Body of pancreas (tissue), 4 donors: ENCODE data around the gene CEACAM8. TPM values are rescaled to one million over a fixed set of nuclear protein-coding genes. Genes with fewer than 3 reads are reported as not detected.

ENCODE experiments used
- ATAC-seq: fragments of 150-250 bp; one replicate; pipeline ENCODE4 v1.9.1; 2016
- DNase-seq, 4 donors: peaks; one replicate each; pipeline ENCODE4 v3.0.0-alpha.2; 2019
- H3K27ac ChIP-seq, 4 donors: fragments of 200-600 bp; sonication (generic); 1 replicate in 3 of 4; 2 replicates in 1 of 4; pipeline versions ENCODE4 v1.5.1 to v1.6.1; 2016 to 2019; ENCODE audit warnings: mild to moderate bottlenecking in 1 of 4, mixed read lengths in 1 of 4, moderate library complexity in 1 of 4
- H3K27me3 ChIP-seq, 2 donors: fragments of 200-600 bp; sonication (generic); one replicate each; pipeline ENCODE4 v1.6.0; 2016; ENCODE audit warnings: mild to moderate bottlenecking in 1 of 2
- H3K36me3 ChIP-seq, 2 donors: fragments of 200-600 bp; sonication (generic); replicated peaks in 1 of 2; 2 replicates each; pipeline ENCODE4 v1.5.1; 2016; ENCODE audit warnings: low read depth in 2 of 2; ENCODE audit not compliant: insufficient read depth in 1 of 2
- H3K4me1 ChIP-seq: fragments of 200-600 bp; sonication (generic); one replicate; pipeline ENCODE4 v1.6.0; 2016
- H3K4me3 ChIP-seq, 2 donors: fragments of 200-600 bp; sonication (generic); 1 replicate in 1 of 2; 2 replicates in 1 of 2; pipeline ENCODE4 v1.5.1; 2016 to 2019
- H3K9me3 ChIP-seq, 3 donors: fragments of 200-600 bp; sonication (generic); 1 replicate in 2 of 3; 2 replicates in 1 of 3; pipeline ENCODE4 v1.5.1; 2016
- POLR2A ChIP-seq, 3 donors: fragments of 450-650 bp; IDR thresholded peaks; one replicate each; pipeline ENCODE4 v1.6.1; 2016; ENCODE audit warnings: antibody characterized with exemption in 3 of 3, mild to moderate bottlenecking in 2 of 3
- WGBS, 2 donors: methylation state at CpG; one replicate each; pipeline ENCODE4 v1.1.5; 2017; 5-methylcytosine and 5-hydroxymethylcytosine counted together
- intact Hi-C: fragments of 100-400 bp; cut with DNase I; formaldehyde crosslinking; loops from one replicate; pipeline ENCODE4 v1.15.1; 2023
- total RNA-seq, 2 donors: library from RNA; depleted of rRNA; stranded (reverse); fragments of >200 nt; gene quantifications; one replicate each; pipeline ENCODE4 v1.1.0, GENCODE V29; 2016
- TF ChIP-seq, protein P1 (sequence below), 7 experiments: fragments of 450-650 bp in 4 of 7; fragments of 200-600 bp in 3 of 7; sonication (generic) in 3 of 7; IDR thresholded peaks; one replicate each; pipeline ENCODE4 v1.5.1; 2016 to 2019; ENCODE audit warnings: antibody characterized with exemption in 7 of 7

CEACAM8 gene
- total RNA-seq, 2 donors from 2014 or later, result not detected

DNA sequence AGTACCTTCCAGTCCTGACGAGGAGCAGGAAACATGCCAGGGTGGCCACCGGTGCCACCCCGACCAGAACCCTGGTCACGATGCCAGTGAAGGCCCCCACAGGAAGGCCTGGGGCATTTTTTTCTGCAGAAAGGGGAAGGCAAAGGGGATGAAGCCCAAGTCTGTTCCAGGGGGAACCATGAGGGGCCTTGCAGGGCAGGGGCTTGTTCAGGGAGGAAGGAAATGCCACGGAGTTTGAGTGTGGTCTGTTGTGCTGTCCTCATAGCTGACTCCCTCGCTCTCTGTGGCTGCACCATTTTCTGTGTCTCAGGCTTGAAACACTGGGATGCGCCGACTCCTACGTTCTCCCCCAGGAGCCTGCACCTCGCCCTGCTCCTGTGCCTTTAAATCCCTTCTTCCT lies 38.9 kb downstream of the CEACAM8 start:
- Histone ChIP-seq H3K4me1 (no peaks in the 10 kb centered on the region), H3K36me3 (no peaks in the 10 kb centered on the region), H3K4me3 (no peak overlapping the region), H3K27ac (no peak overlapping the region), H3K27me3 (no peaks in the 10 kb centered on the region), H3K9me3 (no peaks in the 10 kb centered on the region)
- no peak for TF ChIP-seq POLR2A (IDR thresholded peaks at IDR 0.05)
- TF ChIP-seq, protein P1, sequence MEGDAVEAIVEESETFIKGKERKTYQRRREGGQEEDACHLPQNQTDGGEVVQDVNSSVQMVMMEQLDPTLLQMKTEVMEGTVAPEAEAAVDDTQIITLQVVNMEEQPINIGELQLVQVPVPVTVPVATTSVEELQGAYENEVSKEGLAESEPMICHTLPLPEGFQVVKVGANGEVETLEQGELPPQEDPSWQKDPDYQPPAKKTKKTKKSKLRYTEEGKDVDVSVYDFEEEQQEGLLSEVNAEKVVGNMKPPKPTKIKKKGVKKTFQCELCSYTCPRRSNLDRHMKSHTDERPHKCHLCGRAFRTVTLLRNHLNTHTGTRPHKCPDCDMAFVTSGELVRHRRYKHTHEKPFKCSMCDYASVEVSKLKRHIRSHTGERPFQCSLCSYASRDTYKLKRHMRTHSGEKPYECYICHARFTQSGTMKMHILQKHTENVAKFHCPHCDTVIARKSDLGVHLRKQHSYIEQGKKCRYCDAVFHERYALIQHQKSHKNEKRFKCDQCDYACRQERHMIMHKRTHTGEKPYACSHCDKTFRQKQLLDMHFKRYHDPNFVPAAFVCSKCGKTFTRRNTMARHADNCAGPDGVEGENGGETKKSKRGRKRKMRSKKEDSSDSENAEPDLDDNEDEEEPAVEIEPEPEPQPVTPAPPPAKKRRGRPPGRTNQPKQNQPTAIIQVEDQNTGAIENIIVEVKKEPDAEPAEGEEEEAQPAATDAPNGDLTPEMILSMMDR (IDR thresholded peaks at IDR 0.05), result no peak
- intact Hi-C loops, result no loop called here
- no peak for DNase-seq
- no peak for ATAC-seq
- 52 to 66% methylated on average over 10 of the region's 10 CpGs for WGBS, 2 donors

GRCh38 chr19:42555317-42555716 lies 39.4 kb downstream of the CEACAM8 start:
- DNase-seq (peak in 1 of 4 donors; percentile 17), ATAC-seq (no peak)
- WGBS, 2 donors, result 26 to 39% methylated on average over 5 of the region's 5 CpGs
- Histone ChIP-seq H3K27ac (no peak overlapping the region), H3K9me3 (no peaks in the 10 kb centered on the region), H3K4me1 (no peaks in the 10 kb centered on the region), H3K36me3 (no peaks in the 10 kb centered on the region), H3K27me3 (no peaks in the 10 kb centered on the region), H3K4me3 (no peak overlapping the region)
- intact Hi-C loops, result no loop called here
- TF ChIP-seq POLR2A (IDR thresholded peaks at IDR 0.05), result no peak
- TF ChIP-seq, protein P1 (IDR thresholded peaks at IDR 0.05), result no peak

- TF ChIP-seq, protein P1 (IDR thresholded peaks at IDR 0.05), result no peak
- TF ChIP-seq POLR2A (IDR thresholded peaks at IDR 0.05), result no peak
- no peak for ATAC-seq
- no peaks in the 10 kb centered on the region for H3K4me1 ChIP-seq
- 76% methylated on average over 3 of the region's 3 CpGs; no CpG with 5 or more reads in 1 of the 2 donors for WGBS, 2 donors
- no peaks in the 10 kb centered on the region for H3K36me3 ChIP-seq
- H3K27ac ChIP-seq, result no peak overlapping the region
- no peaks in the 10 kb centered on the region for H3K9me3 ChIP-seq
- H3K27me3 ChIP-seq, result no peaks in the 10 kb centered on the region
- H3K4me3 ChIP-seq, result no peak overlapping the region
- intact Hi-C loops, result no loop called here
- no peak for DNase-seq
These were observed 40.6 kb downstream of the CEACAM8 start for GRCh38 chr19:42554046-42554575.

DNA sequence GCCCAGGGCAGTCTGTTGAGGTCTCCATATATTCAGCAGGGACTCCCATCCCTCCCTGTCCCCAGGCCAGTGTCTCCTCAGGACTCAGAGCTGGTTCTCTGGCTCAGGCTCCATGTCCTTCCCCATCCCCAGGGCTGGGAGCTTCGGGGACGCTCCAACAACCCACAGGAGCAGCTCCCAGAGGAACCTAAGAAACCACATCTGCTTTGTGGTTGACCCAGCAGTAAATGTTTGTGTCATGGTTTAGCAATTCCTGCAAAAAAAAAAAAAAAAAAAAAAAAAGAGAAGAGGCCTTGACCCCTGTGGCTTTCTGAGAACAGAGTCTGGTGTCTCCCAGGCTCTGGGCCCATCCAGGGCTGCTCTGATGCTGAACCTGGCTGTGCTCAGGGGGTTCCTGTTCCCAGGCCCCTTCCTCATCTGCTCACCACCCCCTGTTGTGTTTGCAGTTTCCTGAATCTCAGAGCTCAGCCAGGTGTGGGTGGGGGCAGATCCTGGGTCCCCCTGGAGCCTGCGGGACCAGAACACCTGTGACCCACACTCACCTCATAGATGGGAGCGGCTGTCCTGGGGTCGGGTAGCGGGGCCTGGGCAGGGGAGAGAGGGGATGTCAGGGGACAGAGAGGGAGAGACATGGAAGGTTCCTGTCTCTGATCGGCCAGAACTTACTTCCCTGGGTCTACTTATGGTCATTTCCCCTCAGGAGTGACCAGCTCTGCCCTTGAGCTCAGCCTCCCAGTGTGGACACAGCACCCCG lies 41.3 kb downstream of the CEACAM8 start:
- no peaks in the 10 kb centered on the region for H3K27me3 ChIP-seq
- H3K27ac ChIP-seq, result no peak overlapping the region
- ATAC-seq (no peak), DNase-seq (peak in 1 of 4 donors; percentile 43)
- H3K36me3 ChIP-seq, result no peaks in the 10 kb centered on the region
- intact Hi-C loops, result no loop called here
- H3K4me3 ChIP-seq, result no peak overlapping the region
- H3K9me3 ChIP-seq, result no peaks in the 10 kb centered on the region
- WGBS, 2 donors, result 46 to 58% methylated on average over 6 to 8 of the region's 8 CpGs
- TF ChIP-seq POLR2A (IDR thresholded peaks at IDR 0.05), result no peak
- TF ChIP-seq, protein P1 (IDR thresholded peaks at IDR 0.05), result no peak
- no peaks in the 10 kb centered on the region for H3K4me1 ChIP-seq
